SU-DHL-6 (cell line): ENCODE measurements around the gene RPS29.

ENCODE experiments used
- H2AFZ ChIP-seq: fragments of 200-600 bp; sonication (generic); 2 replicates; pipeline ENCODE4 v1.6.1; 2014; ENCODE audit warnings: low read depth, mild to moderate bottlenecking, moderate library complexity, mixed read lengths, antibody characterized with exemption, low read length; ENCODE audit not compliant: severe bottlenecking
- H3F3A ChIP-seq: fragments of 200-600 bp; shearing (Covaris generic); 2 replicates; pipeline ENCODE4 v1.6.0; 2016; ENCODE audit warnings: antibody characterized with exemption, mild to moderate bottlenecking; ENCODE audit not compliant: insufficient read depth
- H3K27ac ChIP-seq: fragments of 200-600 bp; sonication (generic); 2 replicates; pipeline ENCODE4 v1.5.1; 2016; ENCODE audit warnings: low read depth, mild to moderate bottlenecking, low read length, moderate library complexity, mixed read lengths
- H3K27me3 ChIP-seq: fragments of 200-600 bp; sonication (generic), shearing (Covaris generic); 2 replicates; pipeline ENCODE4 v1.6.0; 2014; ENCODE audit warnings: mild to moderate bottlenecking, low read length
- H3K36me3 ChIP-seq: fragments of 200-600 bp; sonication (generic); 2 replicates; pipeline ENCODE4 v1.6.1; 2014; ENCODE audit warnings: mild to moderate bottlenecking, low read length, mixed read lengths
- H3K4me2 ChIP-seq: fragments of 300-600, 200-600 bp; shearing (Covaris generic), sonication (generic); 2 replicates; pipeline ENCODE4 v1.6.0; 2014; ENCODE audit warnings: low read length, low read depth, mild to moderate bottlenecking; ENCODE audit not compliant: poor library complexity, severe bottlenecking
- H3K4me3 ChIP-seq: fragments of 200-600 bp; sonication (generic); 2 replicates; pipeline ENCODE4 v1.5.1; 2014; ENCODE audit warnings: antibody characterized with exemption, low read length, mild to moderate bottlenecking, mixed read lengths; ENCODE audit not compliant: insufficient read depth, poor library complexity, severe bottlenecking
- H3K79me2 ChIP-seq: fragments of 200-600 bp; sonication (generic); 2 replicates; pipeline ENCODE4 v1.6.1; 2014; ENCODE audit warnings: mild to moderate bottlenecking, low read length, moderate library complexity; ENCODE audit not compliant: insufficient read depth
- H3K9ac ChIP-seq: fragments of 200-600 bp; sonication (generic); 2 replicates; pipeline ENCODE4 v1.7.0; 2014; ENCODE audit warnings: mild to moderate bottlenecking, low read length
- H3K9me2 ChIP-seq: fragments of 200-600 bp; sonication (generic); replicated peaks from 2 replicates; pipeline ENCODE4 v1.6.1; 2014; ENCODE audit warnings: low read length; ENCODE audit not compliant: insufficient read depth
- H3K9me3 ChIP-seq: fragments of 200-600 bp; sonication (generic); 2 replicates; pipeline ENCODE4 v1.6.1; 2014; ENCODE audit warnings: low read length, mixed read lengths; ENCODE audit not compliant: insufficient read depth
- H4K20me1 ChIP-seq: fragments of 200-600 bp; sonication (generic); 2 replicates; pipeline ENCODE4 v1.6.1; 2014; ENCODE audit warnings: low read depth, mild to moderate bottlenecking, antibody characterized with exemption, low read length, moderate library complexity, mixed read lengths
- CTCF ChIP-seq: fragments of 200-600 bp; sonication (generic); IDR thresholded peaks from one replicate; pipeline ENCODE4 v1.5.1; 2017; ENCODE audit warnings: antibody characterized with exemption, mild to moderate bottlenecking, low read length, moderate library complexity; ENCODE audit not compliant: insufficient read depth, poor library complexity, severe bottlenecking
- EZH2phosphoT487 ChIP-seq: fragments of 200-600 bp; sonication (generic), shearing (Covaris generic); conservative IDR thresholded peaks from 2 replicates; pipeline ENCODE4 v1.6.1; 2018; ENCODE audit warnings: mild to moderate bottlenecking, antibody characterized with exemption, low read length, moderate library complexity, mixed read lengths

Gene RPS29

GRCh38 chr14:49633640-49634546 lies 47.7 kb upstream of the RPS29 start:
- Histone ChIP-seq H3K36me3 (peaks cover 10% of the 10 kb centered on the region), H2AFZ (peak overlapping the region; percentile 80), H3K4me3 (peak overlapping the region; percentile 79), H3K9me2 (no peaks in the 10 kb centered on the region), H3K4me2 (peak overlapping the region; percentile 99), H3F3A (peaks cover 23% of the 10 kb centered on the region), H3K9me3 (no peaks in the 10 kb centered on the region), H3K79me2 (peaks cover 88% of the 10 kb centered on the region), H4K20me1 (peaks cover 11% of the 10 kb centered on the region), H3K27me3 (no peaks in the 10 kb centered on the region), H3K27ac (peak overlapping the region; percentile 90), H3K9ac (peak overlapping the region; percentile 93)
- TF ChIP-seq CTCF (peak; percentile 83), EZH2phosphoT487 (no peak)

GRCh38 chr14:49623941-49624839 lies 38.0 kb upstream of the RPS29 start:
- Histone ChIP-seq H3K9me2 (no peaks in the 10 kb centered on the region), H3K27ac (peak overlapping the region; percentile 28), H3K79me2 (peaks cover 86% of the 10 kb centered on the region), H4K20me1 (peaks cover 35% of the 10 kb centered on the region), H3K36me3 (peaks cover 14% of the 10 kb centered on the region), H3K9ac (peak overlapping the region; percentile 90), H2AFZ (no peak overlapping the region), H3K4me3 (peak overlapping the region; percentile 78), H3K9me3 (no peaks in the 10 kb centered on the region), H3K27me3 (no peaks in the 10 kb centered on the region), H3K4me2 (peak overlapping the region; percentile 83), H3F3A (peaks cover 48% of the 10 kb centered on the region)
- TF ChIP-seq EZH2phosphoT487 (no peak), CTCF (no peak)

- peaks cover 16% of the 10 kb centered on the region for H3K36me3 ChIP-seq
- H3K4me3 ChIP-seq, result peak overlapping the region; percentile 78
- peak overlapping the region; percentile 90 for H3K9ac ChIP-seq
- peaks cover 41% of the 10 kb centered on the region for H3F3A ChIP-seq
- peaks cover 35% of the 10 kb centered on the region for H4K20me1 ChIP-seq
- peaks cover 92% of the 10 kb centered on the region for H3K79me2 ChIP-seq
- no peaks in the 10 kb centered on the region for H3K9me2 ChIP-seq
- peak overlapping the region; percentile 83 for H3K4me2 ChIP-seq
- no peak overlapping the region for H2AFZ ChIP-seq
- TF ChIP-seq CTCF (no peak), EZH2phosphoT487 (no peak)
- H3K9me3 ChIP-seq, result no peaks in the 10 kb centered on the region
- H3K27me3 ChIP-seq, result no peaks in the 10 kb centered on the region
- peak overlapping the region; percentile 28 for H3K27ac ChIP-seq
Measured at GRCh38 chr14:49623387-49623786, 37.2 kb upstream of the RPS29 start.
